HL-60 (cell line): Measurements from ENCODE around the gene CERS4.

Experiments used
- DNase-seq, 2 experiments: peaks; one replicate each; pipeline ENCODE4 v3.0.0-alpha.2; 2010 to 2020; ENCODE audit warnings: low read depth in 1 of 2, low spot score in 1 of 2
- H3K27ac ChIP-seq: fragments of 250-450 bp; sonication (Bioruptor Pico); replicated peaks from 2 replicates; pipeline ENCODE4 v1.5.1; 2020; ENCODE audit warnings: mild to moderate bottlenecking, moderate library complexity
- H3K27me3 ChIP-seq: fragments of 250-450 bp; sonication (Bioruptor Pico); 2 replicates; pipeline ENCODE4 v1.5.1; 2021; ENCODE audit warnings: mild to moderate bottlenecking, moderate library complexity; ENCODE audit not compliant: insufficient read depth, poor library complexity, severe bottlenecking
- H3K4me3 ChIP-seq: replicated peaks from 2 replicates; pipeline ENCODE4 v1.5.1; 2011; ENCODE audit warnings: mild to moderate bottlenecking, control low read depth, low read length; ENCODE audit not compliant: insufficient read depth
- GABPA ChIP-seq: IDR thresholded peaks from 2 replicates; pipeline ENCODE4 v1.6.1; 2012; ENCODE audit warnings: low read depth
- POLR2AphosphoS5 ChIP-seq: IDR thresholded peaks from 2 replicates; pipeline ENCODE4 v1.6.1; 2012; ENCODE audit warnings: low read depth
- SPI1 ChIP-seq: IDR thresholded peaks from 2 replicates; pipeline ENCODE4 v1.6.1; 2012; ENCODE audit warnings: low read depth, mild to moderate bottlenecking, borderline replicate concordance
- TF ChIP-seq, protein P1 (sequence below): IDR thresholded peaks from 2 replicates; pipeline ENCODE4 v1.6.1; 2012; ENCODE audit warnings: low read depth; ENCODE audit not compliant: insufficient replicate concordance
- TF ChIP-seq, protein P2 (sequence below): IDR thresholded peaks from one replicate; pipeline ENCODE4 v1.5.1; 2011; ENCODE audit warnings: low read length, control low read depth, inconsistent platforms; ENCODE audit not compliant: insufficient read depth

The CERS4 gene

DNA sequence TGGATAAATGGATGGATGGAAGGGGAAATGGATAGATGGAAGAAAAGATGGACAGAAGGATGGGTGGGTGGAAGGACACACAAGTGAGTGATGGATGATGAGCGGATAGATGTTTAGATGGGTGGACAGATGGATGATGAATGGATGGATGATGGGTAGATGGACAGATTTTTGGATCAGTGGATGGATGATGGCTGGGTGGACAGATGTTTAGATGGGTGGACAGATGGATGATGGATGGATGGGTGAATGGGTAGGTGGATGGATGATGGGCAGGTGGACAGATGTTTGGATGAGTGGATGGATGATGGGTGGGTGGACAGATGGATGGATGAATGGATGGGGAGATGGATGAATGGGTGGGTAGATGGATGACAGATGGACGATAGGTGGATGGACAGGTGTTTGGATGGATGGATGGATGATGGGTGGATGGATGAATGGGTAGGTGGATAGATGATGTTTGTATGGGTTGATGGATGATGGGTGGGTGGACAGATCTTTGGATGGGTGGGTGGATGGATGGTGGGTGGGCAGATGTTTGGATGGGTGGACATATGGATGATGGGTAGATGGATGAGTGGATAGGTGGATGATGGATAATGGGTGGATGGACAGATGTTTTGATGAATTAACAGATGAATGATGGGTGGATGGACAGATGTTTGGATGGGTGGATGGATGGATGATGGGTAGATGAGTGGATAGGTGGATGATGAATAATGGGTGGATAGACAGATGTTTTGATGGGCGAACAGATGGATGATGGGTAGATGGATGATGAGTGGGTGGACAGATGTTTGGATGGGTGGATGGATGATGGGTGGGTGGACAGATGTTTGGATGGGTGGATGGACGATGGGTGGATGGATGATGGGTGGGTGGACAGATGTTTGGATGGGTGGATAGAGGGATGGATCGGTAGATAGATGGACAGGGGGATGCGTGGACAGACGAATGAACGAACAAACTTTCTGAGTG is 39.5 kb downstream of the CERS4 start:
- Histone ChIP-seq H3K4me3 (no peak overlapping the region), H3K27ac (no peak overlapping the region), H3K27me3 (no peaks in the 10 kb centered on the region)
- no peak for DNase-seq
- TF ChIP-seq POLR2AphosphoS5, result no peak
- TF ChIP-seq, protein P1, sequence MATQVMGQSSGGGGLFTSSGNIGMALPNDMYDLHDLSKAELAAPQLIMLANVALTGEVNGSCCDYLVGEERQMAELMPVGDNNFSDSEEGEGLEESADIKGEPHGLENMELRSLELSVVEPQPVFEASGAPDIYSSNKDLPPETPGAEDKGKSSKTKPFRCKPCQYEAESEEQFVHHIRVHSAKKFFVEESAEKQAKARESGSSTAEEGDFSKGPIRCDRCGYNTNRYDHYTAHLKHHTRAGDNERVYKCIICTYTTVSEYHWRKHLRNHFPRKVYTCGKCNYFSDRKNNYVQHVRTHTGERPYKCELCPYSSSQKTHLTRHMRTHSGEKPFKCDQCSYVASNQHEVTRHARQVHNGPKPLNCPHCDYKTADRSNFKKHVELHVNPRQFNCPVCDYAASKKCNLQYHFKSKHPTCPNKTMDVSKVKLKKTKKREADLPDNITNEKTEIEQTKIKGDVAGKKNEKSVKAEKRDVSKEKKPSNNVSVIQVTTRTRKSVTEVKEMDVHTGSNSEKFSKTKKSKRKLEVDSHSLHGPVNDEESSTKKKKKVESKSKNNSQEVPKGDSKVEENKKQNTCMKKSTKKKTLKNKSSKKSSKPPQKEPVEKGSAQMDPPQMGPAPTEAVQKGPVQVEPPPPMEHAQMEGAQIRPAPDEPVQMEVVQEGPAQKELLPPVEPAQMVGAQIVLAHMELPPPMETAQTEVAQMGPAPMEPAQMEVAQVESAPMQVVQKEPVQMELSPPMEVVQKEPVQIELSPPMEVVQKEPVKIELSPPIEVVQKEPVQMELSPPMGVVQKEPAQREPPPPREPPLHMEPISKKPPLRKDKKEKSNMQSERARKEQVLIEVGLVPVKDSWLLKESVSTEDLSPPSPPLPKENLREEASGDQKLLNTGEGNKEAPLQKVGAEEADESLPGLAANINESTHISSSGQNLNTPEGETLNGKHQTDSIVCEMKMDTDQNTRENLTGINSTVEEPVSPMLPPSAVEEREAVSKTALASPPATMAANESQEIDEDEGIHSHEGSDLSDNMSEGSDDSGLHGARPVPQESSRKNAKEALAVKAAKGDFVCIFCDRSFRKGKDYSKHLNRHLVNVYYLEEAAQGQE, result no peak
- no peak for TF ChIP-seq SPI1
- TF ChIP-seq GABPA, result no peak
- TF ChIP-seq, protein P2, sequence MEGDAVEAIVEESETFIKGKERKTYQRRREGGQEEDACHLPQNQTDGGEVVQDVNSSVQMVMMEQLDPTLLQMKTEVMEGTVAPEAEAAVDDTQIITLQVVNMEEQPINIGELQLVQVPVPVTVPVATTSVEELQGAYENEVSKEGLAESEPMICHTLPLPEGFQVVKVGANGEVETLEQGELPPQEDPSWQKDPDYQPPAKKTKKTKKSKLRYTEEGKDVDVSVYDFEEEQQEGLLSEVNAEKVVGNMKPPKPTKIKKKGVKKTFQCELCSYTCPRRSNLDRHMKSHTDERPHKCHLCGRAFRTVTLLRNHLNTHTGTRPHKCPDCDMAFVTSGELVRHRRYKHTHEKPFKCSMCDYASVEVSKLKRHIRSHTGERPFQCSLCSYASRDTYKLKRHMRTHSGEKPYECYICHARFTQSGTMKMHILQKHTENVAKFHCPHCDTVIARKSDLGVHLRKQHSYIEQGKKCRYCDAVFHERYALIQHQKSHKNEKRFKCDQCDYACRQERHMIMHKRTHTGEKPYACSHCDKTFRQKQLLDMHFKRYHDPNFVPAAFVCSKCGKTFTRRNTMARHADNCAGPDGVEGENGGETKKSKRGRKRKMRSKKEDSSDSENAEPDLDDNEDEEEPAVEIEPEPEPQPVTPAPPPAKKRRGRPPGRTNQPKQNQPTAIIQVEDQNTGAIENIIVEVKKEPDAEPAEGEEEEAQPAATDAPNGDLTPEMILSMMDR, result no peak

DNA sequence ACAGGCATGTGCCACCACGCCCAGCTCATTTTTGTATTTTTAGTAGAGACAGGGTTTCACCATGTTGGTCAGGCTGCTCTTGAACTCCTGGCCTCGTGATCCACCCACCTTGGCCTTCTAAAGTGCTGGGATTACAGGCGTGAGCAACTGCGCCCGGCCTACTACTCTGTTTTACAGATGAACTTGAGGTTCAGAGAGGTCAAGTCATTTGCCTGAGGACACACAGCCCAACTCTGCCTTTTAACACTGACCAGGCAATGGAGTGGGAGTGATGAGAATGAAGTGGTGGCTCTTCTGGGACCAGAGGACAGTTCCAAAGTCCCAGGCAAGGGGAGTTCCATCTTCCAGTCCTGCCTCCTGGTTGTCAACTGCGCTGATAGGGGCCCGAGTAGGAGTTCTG is 41.4 kb downstream of the CERS4 start:
- H3K27ac ChIP-seq, result no peak overlapping the region
- no peak for DNase-seq
- H3K4me3 ChIP-seq, result no peak overlapping the region
- TF ChIP-seq GABPA, result no peak
- no peak for TF ChIP-seq SPI1
- TF ChIP-seq POLR2AphosphoS5, result no peak
- TF ChIP-seq, protein P2, result no peak
- TF ChIP-seq, protein P1, result no peak
- no peaks in the 10 kb centered on the region for H3K27me3 ChIP-seq

DNA sequence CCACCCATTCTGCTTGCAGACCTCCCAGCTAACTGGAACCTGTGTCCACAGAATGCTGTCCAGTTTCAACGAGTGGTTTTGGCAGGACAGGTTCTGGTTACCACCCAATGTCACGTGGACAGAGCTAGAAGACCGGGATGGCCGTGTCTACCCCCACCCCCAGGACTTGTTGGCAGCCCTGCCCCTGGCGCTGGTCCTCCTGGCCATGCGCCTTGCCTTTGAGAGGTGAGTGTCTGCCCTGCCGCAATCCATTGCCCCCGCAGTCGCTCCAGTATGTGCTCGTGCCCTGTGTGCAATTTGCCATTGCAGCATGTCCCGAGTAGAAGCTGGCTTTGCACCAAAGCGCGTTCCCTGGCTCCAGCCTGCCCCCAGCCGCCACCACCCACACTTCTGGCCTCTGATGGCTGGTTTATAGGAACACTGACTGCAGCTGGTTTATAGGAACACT is 41.9 kb downstream of the CERS4 start:
- Histone ChIP-seq H3K4me3 (no peak overlapping the region), H3K27ac (no peak overlapping the region), H3K27me3 (no peaks in the 10 kb centered on the region)
- no peak for DNase-seq
- TF ChIP-seq, protein P1, result no peak
- TF ChIP-seq SPI1, result no peak
